Amygdala (tissue), 56 donors: ENCODE data around the gene CYP1B1.
A peak's percentile ranks its signal among the peaks of the same experiment; 100 is the strongest.

ENCODE experiments used
- DNase-seq, 56 donors: peaks; one replicate each; lab custom pipeline; 2025; lab: John Stamatoyannopoulos, UW

The CYP1B1 gene

DNA sequence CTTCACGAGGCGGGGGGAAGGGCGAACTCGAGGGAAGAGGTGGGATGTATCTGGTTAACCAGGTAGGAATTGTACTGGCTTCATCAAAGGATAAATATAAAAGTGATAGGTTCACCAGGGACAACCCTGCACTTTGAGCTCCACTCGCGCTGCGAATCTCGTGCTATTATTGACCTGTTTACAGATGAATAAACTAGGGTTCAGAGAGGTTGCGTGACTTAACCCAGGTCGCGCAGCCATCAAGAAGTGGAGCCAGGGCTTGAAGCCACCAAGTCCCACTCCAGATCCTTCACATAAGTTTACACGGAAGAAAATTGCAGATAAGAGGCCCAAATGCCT, 1.4 kb upstream of the CYP1B1 start:
- DNase-seq, result no peak

DNA sequence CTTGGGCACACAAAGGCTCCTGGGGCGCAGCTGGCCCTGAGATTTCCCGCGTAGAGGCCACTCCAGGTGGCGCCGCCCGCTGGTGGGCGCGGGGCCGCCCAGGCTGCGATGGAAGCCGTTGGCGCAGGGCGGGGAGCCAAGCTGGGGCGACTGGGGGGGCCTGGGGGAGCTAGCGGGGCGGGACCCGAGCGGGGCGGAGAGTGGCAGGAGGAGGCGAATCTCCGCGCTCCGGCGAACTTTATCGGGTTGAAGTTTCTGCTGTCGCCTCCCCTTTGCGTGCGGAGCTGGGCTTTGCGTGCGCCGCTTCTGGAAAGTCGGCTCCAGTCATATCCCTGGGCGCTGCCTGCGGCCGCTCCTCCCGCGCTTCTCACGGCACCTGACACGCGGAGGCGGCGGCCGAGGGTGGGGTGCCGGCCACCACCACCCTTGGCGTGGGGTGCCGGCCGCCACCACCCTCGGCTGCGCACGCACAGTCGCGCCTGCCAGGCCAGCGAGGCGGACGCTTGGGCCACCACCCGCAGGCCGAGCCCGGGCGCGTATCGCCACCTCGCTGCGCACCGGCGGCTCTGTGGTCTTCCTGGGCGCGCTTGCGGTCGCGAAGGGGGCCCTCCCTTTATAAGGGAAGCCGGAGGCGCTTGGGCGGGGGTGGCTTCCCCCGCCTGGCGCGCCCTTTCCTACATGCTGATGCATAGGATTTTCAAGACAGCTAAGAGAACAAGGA, 919 bp upstream of the CYP1B1 start:
- peak in 3 of 56 donors; percentile 17 to 40 (median 22) for DNase-seq

DNA sequence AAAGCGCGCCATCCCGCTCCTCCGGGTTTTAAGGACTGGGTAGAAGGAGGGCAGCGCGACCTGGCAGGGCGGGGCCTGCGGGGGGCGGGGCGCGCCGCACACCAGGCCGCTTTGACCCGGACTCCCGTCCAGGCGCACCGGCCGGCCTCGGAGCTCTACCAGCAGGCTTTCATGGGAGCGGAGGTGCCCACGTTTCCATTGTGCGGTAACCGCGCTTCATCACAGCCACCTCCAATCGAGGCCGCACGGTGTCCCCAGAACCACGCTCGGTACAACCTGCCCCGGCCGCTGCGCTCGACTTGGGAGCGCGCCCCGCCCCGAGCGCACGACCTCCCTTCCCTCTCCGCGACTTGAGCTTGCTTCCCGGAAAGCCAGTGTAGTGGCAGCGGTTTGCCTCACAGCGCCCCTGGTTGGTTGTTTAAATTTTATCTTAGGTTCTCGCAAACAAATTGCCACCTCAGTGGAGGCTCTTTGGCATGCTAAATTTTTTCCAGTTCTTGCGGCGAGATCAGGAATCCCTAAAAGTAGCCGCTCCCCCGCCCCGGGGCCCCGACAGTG, 280 bp upstream of the CYP1B1 start:
- peak in 7 of 56 donors; percentile 4 to 43 (median 23) for DNase-seq

DNA sequence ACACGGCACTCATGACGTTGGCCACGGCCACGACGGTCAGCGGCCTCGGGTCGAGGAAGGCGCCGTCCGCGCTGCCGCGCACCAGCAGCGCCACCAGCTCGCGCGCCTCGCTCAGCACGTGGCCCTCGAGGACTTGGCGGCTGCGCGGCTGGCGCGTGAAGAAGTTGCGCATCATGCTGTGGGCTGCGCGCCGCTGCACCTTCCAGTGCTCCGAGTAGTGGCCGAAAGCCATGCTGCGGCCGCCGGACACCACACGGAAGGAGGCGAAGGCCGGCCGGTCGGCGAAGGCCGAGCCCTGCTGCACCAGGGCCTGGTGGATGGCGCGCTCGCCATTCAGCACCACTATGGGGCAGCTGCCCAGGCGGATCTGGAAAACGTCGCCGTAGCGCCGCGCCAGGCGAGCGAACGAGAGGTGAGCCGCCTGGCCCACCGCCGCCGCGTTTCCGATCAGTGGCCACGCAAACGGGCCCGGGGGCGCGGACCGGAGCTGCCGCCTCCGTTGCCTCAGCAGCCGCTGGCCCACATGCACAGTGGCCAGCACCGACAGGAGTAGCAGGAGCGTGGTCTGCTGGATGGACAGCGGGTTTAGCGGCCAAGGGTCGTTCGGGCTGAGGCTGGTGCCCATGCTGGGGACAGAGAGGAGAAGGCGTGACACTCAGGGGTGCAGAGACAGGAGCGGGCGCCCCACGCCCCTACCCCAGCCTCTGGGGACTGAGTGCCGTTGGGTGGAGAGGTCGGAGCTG, 1.0 kb downstream of the CYP1B1 start:
- DNase-seq, result peak in 1 of 56 donors; percentile 3

DNA sequence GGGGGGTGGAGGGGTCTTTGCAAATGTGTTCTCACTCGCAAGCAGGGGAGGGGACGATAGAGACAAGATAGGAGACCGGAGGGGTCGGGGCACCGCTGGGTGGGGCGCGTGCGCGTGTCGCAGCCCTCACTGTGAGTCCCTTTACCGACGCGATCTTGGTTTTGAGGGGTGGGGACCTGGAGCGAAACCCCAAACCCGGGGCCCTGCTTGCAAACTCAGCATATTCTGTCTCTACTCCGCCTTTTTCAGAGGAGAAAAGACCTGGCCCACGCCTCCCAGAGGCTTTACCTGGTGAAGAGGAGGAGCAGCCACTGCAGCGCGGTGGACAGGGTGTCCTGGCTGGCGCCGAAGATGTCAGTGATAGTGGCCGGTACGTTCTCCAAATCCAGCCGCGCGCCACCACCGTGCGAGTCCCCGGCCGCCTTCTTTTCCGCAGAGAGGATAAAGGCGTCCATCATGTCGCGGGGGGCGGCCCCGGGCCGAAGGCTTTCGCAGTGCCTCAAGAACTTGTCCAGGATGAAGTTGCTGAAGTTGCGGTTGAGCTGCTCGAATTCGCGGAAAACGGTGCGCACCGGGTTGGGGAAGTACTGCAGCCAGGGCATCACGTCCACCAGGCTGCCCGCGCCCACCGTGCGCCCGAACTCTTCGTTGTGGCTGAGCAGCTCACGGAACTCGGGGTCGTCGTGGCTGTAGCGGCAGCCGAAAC, 1.7 kb downstream of the CYP1B1 start:
- DNase-seq, result no peak

DNA sequence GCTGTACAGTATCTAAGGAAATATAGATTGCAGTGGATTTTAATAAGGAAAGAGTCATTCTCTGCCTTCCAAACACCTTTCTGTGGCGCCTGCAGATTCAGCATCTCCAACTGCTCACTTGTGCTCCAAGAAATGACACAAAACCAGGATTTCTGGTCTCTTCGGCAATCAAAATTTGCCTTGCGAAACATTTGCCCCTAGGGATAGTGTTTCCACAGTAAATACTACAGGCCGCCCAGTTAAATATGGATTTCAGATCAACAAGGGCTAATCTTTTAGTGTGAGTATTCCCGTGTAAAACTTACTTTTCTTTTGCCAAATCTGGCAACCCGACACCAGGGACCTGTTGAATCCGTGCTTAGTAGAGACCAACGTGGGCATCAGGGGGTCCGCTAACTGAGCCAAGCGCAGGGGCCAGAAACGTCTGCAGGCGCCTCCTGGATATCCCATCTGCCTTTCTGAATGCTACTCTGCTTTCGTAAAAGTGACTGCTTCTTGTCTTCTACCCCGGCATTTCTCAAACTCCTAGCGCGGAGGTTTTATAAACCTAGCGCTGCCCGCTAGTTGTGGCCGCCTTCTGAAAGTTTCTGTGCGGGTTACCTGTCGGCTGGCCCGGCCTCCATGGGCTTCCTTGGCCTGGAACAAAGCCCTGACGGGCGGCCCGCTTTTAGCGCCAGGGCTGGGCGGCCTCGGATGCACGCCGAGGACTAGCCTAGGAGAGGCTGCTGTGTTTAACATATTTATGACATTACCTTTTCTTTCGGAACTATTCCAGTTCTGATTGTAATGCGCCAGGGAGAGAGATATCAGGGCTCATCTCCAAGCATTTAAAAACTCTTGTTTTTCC, 2.5 kb downstream of the CYP1B1 start:
- no peak for DNase-seq

DNA sequence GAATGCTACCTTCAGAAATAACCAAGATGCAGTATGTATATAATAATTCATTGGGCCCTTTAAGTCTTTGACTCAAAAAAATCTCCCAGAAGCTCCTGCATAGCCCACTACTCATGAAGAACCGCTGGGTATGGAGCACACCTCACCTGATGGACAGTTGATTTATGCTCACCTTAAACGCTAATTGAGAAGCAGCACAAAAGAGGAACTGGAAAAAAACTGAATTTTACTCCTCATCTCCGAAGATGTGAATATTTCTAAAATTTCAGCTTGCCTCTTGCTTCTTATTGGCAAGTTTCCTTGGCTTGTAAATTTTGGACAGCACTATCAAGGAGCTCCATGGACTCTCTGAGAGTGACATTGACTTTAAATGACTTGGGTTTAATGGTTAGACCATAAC, 5.5 kb downstream of the CYP1B1 start:
- DNase-seq, result no peak

DNA sequence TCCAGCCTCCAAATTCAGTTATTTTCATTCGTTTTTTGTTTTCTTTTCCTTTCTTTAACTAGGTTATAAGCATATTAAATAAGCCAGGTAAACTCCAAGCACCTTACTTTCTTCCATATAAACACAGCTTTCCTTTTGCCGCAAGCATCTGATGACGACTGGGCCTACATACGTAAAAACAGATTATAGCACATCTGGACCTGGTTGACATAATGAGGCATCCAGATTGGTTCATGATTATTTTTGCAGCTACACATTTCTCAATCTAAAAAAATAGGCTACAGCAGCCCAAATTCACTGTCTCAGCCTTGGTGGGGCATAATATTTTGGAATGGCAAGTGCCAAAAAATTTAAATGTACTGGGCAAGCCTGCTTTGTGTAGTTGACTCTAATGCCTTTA, 7.7 kb downstream of the CYP1B1 start:
- DNase-seq, result no peak

DNA sequence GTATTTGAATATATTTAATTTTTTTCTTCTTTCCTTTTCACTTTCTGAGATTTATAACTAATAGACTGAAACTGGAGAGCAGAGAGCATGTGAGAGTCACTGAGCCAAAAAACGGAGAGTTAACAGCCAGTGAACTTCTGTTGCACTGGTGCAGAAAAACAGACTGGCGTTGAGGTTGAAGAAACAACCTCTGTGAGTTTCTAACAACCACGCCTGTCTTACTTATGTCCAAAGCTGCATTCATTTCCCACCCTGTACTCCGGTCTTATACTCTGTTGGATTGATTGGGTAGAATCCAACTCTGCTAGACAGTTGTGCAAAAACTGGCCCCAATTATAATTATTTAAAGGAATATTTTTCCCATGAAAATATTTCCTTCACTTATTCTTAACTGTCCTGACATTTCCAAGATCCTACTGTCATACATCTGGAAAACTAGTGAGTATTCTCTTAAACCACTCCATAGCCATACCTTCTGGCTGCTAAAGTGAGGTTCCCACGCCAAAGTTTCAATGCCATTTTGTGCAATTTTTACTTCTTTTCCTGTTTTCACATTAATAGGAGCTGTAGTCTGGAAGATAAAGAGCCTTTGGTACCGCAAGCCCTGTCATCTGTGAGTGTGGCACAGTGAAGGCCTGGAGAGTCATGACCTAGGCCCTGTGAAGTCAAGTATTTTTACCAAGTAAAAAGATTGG, 9.4 kb downstream of the CYP1B1 start:
- DNase-seq, result no peak

DNA sequence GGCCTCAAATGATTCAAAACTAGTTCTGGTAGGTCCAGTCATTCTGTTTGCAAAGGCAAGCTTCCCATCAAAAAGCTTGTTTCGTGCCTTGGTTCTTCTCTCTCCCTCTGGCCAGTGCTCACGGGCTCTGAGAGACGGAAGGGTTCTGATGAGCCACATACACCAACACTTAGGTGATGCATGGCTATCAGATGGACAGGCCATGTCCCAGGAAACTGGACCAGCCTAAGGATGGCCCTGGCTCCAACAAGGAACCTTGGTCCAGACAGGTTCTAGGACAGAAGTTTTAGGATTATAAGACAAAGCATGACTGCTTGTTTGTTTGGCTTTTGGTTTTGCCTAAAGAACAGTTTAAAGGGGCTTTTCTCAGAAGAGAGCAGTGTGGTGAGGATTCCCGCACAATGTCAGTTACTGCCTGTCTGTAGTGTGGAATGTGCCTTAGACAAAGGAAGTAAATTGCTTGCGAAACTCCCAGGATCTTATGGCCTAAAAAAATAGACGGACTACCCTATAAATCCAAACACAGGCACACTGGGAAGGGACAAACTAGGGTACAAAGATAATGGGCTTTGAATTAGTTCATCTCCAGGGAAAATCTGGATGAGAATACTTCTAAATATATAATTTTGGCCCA, 10.3 kb downstream of the CYP1B1 start:
- no peak for DNase-seq

DNA sequence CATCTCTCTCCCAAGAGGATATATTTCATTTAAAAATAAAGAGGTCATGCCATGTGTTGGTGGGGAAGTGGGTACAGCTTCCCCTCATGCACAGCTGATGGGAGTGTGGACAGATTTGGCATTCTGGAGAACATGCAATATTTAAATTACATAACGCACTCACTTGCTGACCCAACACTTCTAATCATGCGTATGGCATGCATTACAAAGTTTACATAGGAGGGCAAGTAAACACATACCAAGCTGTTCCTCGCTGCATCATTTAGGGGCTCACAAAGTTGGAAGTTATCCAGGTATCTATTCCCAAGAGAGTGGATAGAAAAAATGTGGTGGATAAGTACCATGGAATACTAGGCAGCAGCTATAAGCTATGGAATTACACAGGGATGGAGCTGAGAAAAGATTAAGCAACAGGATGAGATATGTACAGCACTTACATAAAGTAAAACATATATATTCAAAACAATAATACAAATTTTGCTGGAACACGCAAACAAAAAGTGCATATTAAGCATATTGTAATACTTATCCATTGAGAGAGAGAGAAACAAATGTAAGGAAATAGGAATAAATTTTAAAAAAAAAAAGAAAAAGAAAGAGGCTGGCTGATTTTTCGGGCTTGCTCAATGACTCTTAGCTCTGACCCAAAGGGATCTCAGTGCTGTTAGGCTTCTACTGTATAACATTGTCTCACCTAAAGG, 11.0 kb downstream of the CYP1B1 start:
- DNase-seq, result no peak

DNA sequence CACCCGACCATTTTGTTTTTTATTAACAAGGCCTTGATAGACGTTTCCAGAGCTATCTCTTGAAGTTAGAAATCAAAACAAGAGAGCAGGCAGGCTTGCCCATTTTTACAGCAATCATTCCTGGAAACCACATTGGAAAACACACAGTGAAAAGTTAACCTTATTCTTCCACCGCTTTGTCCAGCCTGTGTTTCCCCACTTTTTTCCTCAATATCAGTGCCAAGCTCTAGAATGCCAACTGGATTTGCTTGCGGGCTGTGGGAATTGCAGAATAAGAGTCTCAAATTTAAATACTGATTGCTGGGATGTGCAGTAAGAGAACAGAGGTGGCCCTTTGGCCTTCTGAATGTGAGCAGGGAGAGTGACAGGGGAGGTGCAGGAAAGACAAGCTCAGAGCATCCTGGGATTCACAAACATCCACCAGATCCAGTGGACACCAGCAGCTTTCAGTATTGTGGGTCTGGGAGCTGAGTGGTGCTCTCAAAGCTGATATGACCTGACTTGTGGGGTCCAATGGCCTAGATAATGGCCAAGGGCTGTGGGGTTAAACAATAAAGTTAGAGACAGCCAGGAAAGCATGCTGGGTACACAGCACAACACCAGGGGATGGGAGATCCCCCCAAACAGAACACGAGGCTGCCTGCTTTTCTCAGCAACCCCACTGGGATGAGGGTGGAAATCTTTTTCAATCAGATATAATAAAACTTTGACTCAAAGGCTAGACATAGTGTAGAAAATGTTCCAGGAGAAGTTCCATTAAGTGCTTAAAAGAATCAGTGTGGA, 15.5 kb downstream of the CYP1B1 start:
- DNase-seq, result no peak

DNA sequence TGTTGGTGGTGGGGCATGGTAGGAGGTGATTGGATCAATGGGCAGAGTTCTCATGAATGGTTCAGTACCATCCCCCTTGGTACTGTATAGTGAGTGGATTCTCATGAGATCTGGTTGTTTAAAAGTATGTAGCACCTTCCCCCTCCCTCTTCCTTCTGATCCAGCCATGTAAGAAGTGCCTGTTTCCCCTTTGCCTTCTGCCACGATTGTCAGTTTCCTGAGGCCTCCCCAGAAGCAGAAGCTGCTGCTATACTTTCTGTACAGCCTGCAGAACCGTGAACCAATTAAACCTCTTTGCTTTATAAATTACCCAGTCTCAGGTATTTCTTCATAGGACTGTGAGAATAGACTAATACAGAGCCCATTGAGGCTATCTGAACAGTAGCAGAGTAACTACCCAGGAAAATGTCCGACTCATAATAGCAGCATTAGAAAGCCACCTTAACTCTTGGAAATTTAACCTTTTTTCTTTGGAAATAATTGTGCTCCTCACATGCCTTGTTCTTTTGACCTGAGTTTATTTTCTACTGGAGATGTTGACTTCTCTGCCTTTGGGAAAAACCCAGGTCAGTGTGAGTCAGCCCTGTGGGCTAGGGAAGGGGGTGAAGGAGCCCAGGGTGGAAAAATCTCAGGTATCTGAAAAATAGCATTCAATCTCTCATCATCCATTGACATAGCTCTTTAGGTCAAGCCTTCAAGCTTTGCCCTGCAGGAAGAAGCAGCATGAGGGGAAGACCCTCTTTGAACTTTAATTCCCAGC, 18.1 kb downstream of the CYP1B1 start:
- no peak for DNase-seq

DNA sequence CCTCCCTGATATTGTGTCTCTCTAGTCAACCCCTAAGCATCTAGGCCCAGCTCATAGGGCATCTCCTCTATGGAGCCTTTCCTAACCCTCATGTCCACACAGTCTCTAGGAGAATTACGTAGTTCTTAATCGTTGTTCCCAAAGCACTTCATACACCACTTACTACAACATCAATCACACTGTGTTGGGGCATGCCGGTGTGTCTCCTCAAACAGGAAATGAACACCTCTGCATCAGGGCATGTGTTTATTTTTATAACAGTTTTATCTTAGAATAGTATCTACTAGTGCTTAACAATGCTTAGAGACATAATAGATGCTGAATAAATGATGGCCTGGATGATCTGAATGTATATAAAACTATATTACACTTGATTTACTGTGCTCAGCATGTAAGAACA, 19.7 kb downstream of the CYP1B1 start:
- no peak for DNase-seq

DNA sequence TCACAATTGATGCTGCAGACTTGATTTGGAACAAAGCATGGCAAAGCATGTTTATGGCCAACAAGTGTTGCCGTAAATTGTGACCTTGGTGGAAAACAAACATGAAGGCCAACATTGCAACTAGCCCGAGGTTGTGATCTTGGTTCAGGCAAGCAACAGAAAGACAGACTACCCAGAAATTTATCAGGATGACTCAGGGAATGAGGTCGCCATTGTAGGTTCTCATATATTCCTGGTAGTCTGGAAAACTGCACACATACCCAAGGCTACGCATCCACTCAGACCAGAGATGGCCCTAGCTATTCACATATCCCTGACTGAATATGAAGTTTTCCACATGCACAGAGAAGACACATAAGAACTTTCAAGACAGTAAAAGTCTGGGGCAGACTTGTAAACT, 30.1 kb downstream of the CYP1B1 start:
- DNase-seq, result no peak

DNA sequence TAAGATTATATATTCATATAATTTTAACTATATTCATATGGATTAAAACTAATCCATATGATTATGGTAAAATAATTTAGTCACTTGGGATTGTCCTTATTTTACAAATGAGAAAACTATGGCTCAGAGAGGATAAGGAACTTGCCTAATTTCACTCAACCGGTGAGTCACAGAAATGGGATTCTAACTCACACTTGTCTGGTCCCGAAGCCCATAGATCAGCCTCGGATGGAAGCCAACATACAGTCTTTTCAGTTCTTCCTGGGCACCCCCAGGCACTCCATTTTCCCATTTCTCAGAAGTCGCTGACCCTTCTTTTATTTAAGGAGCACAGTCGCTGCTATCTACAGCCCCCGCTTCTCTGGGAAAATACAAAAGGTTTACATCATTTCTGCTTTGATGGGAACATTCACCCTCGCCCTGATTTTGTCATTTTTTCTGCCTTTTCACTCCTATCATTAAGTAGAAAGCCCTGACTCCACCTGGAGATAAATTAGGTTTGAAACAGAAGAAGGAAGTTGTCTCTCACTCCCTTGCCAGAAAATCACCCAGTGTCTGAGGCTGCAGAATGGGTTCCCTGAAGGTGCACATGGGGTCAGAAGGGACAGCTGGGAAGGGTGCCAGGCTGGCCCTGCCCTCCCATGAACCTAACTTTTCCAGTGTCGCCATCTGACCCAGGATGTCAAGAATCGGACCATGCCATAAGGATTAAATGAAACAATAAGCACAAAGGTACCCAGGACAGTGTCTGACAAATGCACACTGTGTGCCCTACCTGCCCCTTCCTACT, 36.6 kb downstream of the CYP1B1 start:
- DNase-seq, result no peak
